Measurements from ENCODE around the gene TMEM175.

Gene TMEM175

DNA sequence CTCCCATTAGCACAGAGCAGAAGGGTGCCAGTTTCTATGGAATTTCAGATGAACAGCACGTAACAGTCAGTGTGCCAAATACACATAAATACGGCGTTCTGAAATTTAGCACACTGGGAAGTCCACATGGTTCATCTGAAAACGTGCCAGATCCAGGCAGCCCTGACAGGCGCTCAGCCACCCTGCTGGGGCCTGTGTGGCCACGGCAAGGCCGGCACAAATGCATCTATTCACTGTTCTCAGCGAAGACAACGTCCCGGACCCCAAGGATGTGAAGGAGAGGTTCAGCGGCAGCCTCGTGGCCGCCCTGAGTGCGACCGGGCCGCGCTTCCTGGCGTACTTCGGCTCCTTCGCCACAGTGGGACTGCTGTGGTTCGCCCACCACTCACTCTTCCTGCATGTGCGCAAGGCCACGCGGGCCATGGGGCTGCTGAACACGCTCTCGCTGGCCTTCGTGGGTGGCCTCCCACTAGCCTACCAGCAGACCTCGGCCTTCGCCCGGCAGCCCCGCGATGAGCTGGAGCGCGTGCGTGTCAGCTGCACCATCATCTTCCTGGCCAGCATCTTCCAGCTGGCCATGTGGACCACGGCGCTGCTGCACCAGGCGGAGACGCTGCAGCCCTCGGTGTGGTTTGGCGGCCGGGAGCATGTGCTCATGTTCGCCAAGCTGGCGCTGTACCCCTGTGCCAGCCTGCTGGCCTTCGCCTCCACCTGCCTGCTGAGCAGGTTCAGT lies 25.5 kb downstream of the TMEM175 start:
- H3K27me3 ChIP-seq (replicated peaks; ENCODE audit: control insufficient read depth, insufficient read depth, low read length), result no peaks in the 10 kb centered on the region
- H3K4me3 ChIP-seq (ENCODE audit: low read length), result no peak overlapping the region
- DNase-seq (ENCODE audit: low read depth), result no peak
- peaks cover 22% of the 10 kb centered on the region for H3K36me3 ChIP-seq (ENCODE audit: control insufficient read depth, insufficient read depth, low read length, severe bottlenecking)
- no peaks in the 10 kb centered on the region for H3K4me1 ChIP-seq (ENCODE audit: control insufficient read depth, insufficient read depth, low read length)
- no peaks in the 10 kb centered on the region for H3K9me3 ChIP-seq (ENCODE audit: control insufficient read depth, low read length)
- H3K9ac ChIP-seq (ENCODE audit: low read length), result no peak overlapping the region

DNA sequence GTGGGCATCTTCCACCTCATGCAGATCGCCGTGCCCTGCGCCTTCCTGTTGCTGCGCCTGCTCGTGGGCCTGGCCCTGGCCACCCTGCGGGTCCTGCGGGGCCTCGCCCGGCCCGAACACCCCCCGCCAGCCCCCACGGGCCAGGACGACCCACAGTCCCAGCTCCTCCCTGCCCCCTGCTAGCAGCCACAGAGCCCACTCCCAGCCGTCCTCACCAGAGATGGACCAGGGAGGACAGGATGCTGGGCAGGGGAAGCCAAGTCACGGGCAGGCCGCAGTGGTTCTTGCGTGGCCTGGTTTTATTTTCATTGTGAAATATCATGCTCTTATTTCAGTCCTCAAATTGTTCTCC lies 26.0 kb downstream of the TMEM175 start:
- Histone ChIP-seq H3K27me3 (replicated peaks; ENCODE audit: control insufficient read depth, insufficient read depth, low read length) (no peaks in the 10 kb centered on the region), H3K4me3 (ENCODE audit: low read length) (no peak overlapping the region), H3K9ac (ENCODE audit: low read length) (no peak overlapping the region), H3K9me3 (ENCODE audit: control insufficient read depth, low read length) (no peaks in the 10 kb centered on the region), H3K36me3 (ENCODE audit: control insufficient read depth, insufficient read depth, low read length, severe bottlenecking) (peaks cover 22% of the 10 kb centered on the region), H3K4me1 (ENCODE audit: control insufficient read depth, insufficient read depth, low read length) (no peaks in the 10 kb centered on the region)
- DNase-seq (ENCODE audit: low read depth), result no peak

DNA sequence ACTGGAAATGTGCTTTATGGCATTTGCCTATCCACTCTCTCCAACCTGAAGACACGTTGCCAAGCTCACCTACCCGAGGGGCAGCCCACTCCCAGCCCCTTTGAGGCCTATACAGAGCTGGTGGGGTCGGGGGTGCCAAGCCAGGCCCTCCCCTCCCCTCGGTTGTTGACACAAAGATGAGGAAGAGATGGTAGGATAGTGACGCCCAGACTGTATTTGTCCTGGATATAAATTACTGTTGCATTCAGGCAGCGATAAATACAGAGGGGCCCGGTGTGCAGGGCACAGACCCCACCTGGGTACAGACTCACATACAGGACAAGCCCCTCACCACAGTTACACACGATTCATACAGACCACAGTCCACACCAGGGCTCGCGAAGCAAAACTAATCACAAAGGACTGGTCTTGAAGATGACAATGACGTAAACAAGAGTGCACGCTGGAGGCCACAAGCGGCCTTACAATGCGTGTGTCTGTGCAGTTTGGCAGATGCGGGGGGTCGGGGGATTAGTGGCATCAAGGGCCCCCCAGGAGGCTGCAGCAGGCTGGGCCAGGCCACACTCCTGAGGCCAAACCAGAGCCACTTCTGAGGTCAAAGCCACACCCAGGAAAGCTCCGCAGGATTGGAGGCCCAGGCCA lies 26.6 kb downstream of the TMEM175 start:
- Histone ChIP-seq H3K4me3 (ENCODE audit: low read length) (no peak overlapping the region), H3K36me3 (ENCODE audit: control insufficient read depth, insufficient read depth, low read length, severe bottlenecking) (peaks cover 22% of the 10 kb centered on the region), H3K27me3 (replicated peaks; ENCODE audit: control insufficient read depth, insufficient read depth, low read length) (no peaks in the 10 kb centered on the region), H3K9ac (ENCODE audit: low read length) (no peak overlapping the region), H3K4me1 (ENCODE audit: control insufficient read depth, insufficient read depth, low read length) (no peaks in the 10 kb centered on the region), H3K9me3 (ENCODE audit: control insufficient read depth, low read length) (no peaks in the 10 kb centered on the region)
- DNase-seq (ENCODE audit: low read depth), result no peak

DNA sequence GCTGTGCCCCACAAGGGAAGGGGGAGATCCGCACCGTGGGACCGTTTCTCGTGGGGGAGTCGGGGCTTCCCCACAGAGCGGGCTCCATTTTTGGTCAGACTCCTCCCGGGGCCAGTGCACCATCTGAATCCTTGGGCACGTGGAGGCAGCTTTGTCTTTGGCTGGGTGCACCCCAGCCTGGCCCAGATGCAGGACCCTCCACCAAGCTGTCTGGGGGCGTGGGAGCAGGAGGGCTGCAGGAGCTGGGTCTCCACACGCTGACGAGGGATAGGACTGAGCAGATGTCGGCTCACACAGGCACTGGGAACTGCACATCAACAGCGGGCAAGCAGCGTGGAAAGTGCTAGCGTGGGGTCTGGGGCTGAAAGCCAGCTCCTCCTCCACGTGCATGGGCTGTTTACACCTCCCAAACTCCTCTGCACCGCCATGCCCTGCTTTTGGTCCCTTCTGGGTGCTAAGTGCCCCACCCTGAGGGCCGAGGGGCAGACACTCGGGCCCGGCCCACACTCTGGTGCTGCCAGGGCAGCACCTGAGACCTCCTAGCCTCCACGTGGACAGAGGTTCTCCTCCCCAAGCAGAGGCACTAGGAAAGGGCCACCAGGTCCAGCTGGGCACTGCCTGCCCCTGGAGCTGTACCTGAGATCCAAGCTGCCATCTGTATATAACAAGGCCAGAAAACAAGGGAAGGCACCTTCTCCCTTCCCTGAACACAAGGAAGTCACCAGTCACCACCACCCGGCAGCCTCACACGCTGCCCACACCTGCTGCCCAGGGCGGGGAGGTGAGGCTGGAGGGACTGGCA lies 27.3 kb downstream of the TMEM175 start:
- no peak for DNase-seq (ENCODE audit: low read depth)
- Histone ChIP-seq H3K4me3 (ENCODE audit: low read length) (no peak overlapping the region), H3K4me1 (ENCODE audit: control insufficient read depth, insufficient read depth, low read length) (no peaks in the 10 kb centered on the region), H3K27me3 (replicated peaks; ENCODE audit: control insufficient read depth, insufficient read depth, low read length) (no peaks in the 10 kb centered on the region), H3K9ac (ENCODE audit: low read length) (no peak overlapping the region), H3K36me3 (ENCODE audit: control insufficient read depth, insufficient read depth, low read length, severe bottlenecking) (peaks cover 23% of the 10 kb centered on the region), H3K9me3 (ENCODE audit: control insufficient read depth, low read length) (no peaks in the 10 kb centered on the region)

DNA sequence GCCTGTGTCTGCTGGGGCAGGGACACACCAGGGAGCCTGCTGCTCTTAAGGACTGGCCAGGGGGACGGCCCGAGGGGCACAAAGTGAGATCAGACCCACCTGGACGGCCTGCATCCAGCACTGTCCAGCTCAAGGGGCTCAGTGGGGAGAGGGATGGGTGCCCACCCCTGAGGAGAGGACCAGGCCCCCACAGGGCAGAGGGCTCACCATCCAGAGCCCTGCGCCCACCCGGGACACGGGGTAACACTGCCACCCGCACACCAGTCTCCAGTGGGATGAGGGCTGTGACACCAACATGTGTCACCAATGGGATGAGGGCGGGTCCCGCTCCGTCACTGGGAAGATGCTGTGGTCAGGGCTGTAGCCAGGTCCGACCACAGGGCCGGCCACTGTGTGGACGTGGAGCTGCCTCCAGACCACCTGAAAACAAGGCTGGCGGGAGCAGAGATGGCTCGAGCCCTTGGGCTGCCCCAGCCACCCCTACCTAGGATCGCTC lies 27.9 kb downstream of the TMEM175 start:
- peaks cover 28% of the 10 kb centered on the region for H3K36me3 ChIP-seq (ENCODE audit: control insufficient read depth, insufficient read depth, low read length, severe bottlenecking)
- no peak overlapping the region for H3K9ac ChIP-seq (ENCODE audit: low read length)
- H3K9me3 ChIP-seq (ENCODE audit: control insufficient read depth, low read length), result no peaks in the 10 kb centered on the region
- DNase-seq (ENCODE audit: low read depth), result no peak
- H3K4me3 ChIP-seq (ENCODE audit: low read length), result no peak overlapping the region
- H3K27me3 ChIP-seq (replicated peaks; ENCODE audit: control insufficient read depth, insufficient read depth, low read length), result no peaks in the 10 kb centered on the region
- no peaks in the 10 kb centered on the region for H3K4me1 ChIP-seq (ENCODE audit: control insufficient read depth, insufficient read depth, low read length)

DNA sequence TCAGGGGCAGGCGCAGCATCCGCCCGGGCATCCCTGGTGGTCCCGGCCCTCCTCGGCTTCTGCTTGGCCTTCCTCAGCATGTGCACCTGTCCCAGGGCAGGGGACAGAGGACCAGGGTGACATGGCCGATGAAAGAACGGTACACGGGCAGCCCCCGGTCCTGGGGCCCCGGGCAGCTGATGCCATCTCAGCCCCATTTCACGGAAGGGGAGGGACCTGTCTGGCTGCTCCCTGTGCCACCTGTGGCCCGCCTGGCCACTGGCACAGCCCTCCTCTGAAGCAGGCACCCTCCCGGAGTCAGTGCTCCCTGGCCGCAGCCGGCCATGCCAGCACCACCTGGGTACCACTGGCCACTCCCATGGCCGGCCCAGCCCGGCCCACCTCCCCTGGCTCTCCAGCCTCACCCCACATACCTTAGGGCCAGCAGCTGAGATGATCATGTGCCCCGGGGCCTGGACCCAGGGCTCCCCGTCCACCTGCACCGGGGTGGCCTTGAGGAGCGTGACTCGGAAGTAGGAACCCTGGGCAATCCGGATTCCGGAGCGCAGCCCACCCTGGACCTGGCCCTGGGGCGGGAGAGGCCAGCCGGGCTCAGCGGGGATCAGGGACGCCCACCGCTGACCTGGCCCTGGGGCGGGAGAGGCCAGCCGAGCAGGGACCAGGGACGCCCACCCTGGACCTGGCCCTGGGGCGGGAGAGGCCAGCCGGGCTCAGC lies 28.5 kb downstream of the TMEM175 start:
- no peak for DNase-seq (ENCODE audit: low read depth)
- peaks cover 33% of the 10 kb centered on the region for H3K36me3 ChIP-seq (ENCODE audit: control insufficient read depth, insufficient read depth, low read length, severe bottlenecking)
- H3K9me3 ChIP-seq (ENCODE audit: control insufficient read depth, low read length), result no peaks in the 10 kb centered on the region
- no peak overlapping the region for H3K9ac ChIP-seq (ENCODE audit: low read length)
- H3K4me1 ChIP-seq (ENCODE audit: control insufficient read depth, insufficient read depth, low read length), result no peaks in the 10 kb centered on the region
- no peaks in the 10 kb centered on the region for H3K27me3 ChIP-seq (replicated peaks; ENCODE audit: control insufficient read depth, insufficient read depth, low read length)
- H3K4me3 ChIP-seq (ENCODE audit: low read length), result no peak overlapping the region

DNA sequence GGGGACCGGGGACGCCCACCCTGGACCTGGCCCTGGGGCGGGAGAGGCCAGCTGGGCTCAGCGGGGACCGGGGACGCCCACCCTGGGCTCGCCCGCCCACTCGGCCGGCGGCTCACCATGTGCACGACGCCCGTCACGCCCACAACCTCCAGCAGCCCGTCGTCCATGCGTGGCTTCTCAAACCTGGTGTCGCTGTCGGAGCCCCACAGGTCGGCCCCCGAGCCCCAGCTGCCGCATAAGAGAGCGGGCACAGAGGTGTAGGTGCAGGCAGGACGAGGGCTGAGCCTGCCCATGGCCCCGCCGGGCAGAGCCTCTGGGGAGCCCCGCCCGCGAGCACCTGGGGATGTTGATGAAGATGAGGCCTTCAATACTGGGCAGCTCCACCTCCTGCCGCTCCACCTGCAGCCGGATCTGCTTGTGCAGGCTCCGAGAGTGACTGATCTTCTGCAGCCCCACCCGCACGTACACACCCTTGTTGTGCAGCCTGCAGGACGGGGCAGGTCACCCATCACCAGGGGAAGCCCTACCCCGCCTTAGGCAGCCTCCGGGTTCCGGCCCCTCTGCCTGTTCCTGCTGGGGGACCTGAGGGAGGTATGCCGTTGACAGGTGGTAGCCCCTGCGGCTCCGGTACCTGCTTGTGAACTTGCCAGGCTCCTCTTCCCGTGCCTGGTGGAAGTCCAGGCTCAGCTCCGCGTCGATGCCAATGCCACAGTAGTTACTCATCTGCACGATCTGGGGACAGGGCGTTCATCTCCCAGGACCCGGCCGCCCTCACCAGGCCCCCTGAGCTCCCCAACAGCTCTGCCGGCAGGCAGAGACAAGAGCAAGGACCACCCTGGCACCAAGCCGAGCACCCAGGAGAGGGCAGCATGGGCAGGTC lies 29.3 kb downstream of the TMEM175 start:
- Histone ChIP-seq H3K27me3 (replicated peaks; ENCODE audit: control insufficient read depth, insufficient read depth, low read length) (no peaks in the 10 kb centered on the region), H3K9me3 (ENCODE audit: control insufficient read depth, low read length) (no peaks in the 10 kb centered on the region), H3K36me3 (ENCODE audit: control insufficient read depth, insufficient read depth, low read length, severe bottlenecking) (peaks cover 40% of the 10 kb centered on the region), H3K9ac (ENCODE audit: low read length) (no peak overlapping the region), H3K4me3 (ENCODE audit: low read length) (no peak overlapping the region), H3K4me1 (ENCODE audit: control insufficient read depth, insufficient read depth, low read length) (no peaks in the 10 kb centered on the region)
- DNase-seq (ENCODE audit: low read depth), result no peak

DNA sequence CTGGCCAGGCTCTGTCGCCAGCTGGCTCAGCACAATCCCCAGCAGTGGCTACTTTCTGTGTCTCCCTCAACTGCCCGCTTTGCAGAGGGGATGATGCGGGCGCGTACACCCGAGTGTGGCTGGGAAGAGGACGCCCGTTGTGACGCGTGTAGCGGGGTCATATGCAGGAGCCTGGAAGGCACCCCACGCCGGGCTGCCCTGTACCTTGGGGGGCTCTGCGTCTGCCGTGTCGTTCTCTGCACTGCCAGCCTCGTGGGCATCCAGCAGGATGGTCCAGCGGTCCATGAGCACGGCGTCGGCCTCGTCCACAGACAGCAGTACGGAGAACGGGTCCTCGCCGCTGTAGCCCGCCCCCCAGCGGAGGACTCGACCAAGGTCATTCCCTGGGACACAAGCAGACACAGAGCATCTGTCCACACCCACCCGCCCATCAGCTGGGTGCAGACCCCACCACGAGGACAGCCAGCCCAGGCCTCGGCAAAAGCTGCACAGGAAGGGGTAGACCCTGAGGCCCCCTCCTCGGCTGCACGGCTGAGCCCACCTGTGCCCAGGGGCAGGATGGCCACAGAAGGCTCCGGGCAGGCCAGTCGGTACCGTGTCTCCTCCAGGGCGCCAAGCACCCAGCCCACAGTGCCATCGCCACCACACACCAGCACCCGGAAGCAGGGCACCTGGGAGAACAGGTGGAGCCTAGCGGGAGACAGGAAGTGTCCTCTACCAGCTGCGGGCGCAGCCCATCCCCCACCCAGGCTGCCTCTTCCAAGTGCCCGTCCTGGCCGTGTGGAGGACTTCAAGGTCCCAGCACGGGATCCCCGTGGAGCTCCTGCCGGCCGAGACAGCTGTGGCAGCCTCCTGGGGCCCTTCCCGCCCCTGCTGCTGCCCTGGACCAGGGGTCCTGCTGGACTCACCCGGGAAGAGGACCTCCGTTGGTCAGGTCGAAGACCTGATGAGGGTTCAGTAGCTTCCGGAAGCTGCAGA lies 30.3 kb downstream of the TMEM175 start:
- Histone ChIP-seq H3K36me3 (ENCODE audit: control insufficient read depth, insufficient read depth, low read length, severe bottlenecking) (peaks cover 43% of the 10 kb centered on the region), H3K27me3 (replicated peaks; ENCODE audit: control insufficient read depth, insufficient read depth, low read length) (no peaks in the 10 kb centered on the region), H3K9me3 (ENCODE audit: control insufficient read depth, low read length) (no peaks in the 10 kb centered on the region), H3K4me1 (ENCODE audit: control insufficient read depth, insufficient read depth, low read length) (no peaks in the 10 kb centered on the region), H3K4me3 (ENCODE audit: low read length) (no peak overlapping the region), H3K9ac (ENCODE audit: low read length) (no peak overlapping the region)
- no peak for DNase-seq (ENCODE audit: low read depth)

DNA sequence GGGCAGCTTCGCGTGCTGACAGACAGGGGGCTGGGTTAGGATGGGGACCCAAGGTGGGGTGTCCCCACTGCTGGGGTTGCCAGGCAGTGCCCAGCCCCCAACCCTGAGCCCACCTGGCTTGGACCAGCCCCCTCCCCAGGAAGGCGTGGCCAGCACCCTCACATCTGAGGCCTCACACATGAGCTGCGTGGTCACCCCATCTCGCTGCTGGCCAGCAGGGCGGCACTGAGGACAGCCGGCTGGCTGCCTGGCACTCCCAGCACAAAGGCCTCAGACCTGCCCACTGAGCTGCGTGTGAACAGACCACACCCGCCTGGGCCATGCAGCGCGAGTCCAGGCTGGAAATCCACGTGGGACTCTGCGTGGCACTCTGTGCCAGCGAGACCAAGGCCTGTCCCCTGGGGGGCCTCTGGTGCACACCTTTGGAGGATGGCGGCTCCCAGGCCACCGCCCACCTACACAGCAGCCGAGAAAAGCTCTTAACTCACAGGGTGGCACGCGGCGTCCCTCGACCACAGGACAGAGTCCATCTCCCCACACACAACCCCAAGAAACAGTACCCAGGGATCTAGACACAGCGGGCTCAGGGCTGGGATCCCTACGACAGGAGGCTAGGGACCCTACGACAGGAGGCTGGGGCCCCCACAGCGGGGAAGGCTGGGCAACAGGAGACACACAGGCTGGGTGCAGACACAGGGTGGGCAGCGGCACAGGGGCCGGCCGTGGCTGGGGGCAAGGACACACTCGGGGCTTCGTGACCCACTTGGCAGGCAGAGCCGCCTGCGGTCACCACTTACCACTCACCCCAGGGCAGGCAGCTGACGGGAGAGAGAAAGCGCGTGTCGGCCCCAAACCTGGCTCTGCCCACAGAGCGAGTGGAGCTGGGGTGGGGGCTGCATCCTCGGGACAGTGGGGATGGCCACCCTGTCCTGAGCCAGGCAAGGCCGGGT lies 31.3 kb downstream of the TMEM175 start:
- Histone ChIP-seq H3K36me3 (ENCODE audit: control insufficient read depth, insufficient read depth, low read length, severe bottlenecking) (peaks cover 43% of the 10 kb centered on the region), H3K4me3 (ENCODE audit: low read length) (no peak overlapping the region), H3K9me3 (ENCODE audit: control insufficient read depth, low read length) (no peaks in the 10 kb centered on the region), H3K4me1 (ENCODE audit: control insufficient read depth, insufficient read depth, low read length) (no peaks in the 10 kb centered on the region), H3K27me3 (replicated peaks; ENCODE audit: control insufficient read depth, insufficient read depth, low read length) (no peaks in the 10 kb centered on the region), H3K9ac (ENCODE audit: low read length) (no peak overlapping the region)
- no peak for DNase-seq (ENCODE audit: low read depth)
